ENCODE measurements around the gene CXCL16. TPM values are rescaled to one million over a fixed set of nuclear protein-coding genes. Genes with fewer than 3 reads are reported as not detected.
A peak's percentile ranks its signal among the peaks of the same experiment; 100 is the strongest.

Gene CXCL16
- total RNA-seq: 3.0 and 3.5 TPM in 2 replicates

- H3K4me3 Mint-ChIP-seq: peak within 1 kb of the TSS; percentile 83
- peak; percentile 87 for ATAC-seq (ENCODE audit: low read depth)
- H3K36me3 Mint-ChIP-seq (ENCODE audit: low read depth): peaks cover 3% of the 10 kb centered on the region
- H3K4me1 Mint-ChIP-seq: peaks cover 34% of the 10 kb centered on the region
- H3K9me3 Mint-ChIP-seq: no peaks in the 10 kb centered on the region
- POLR2A ChIA-PET: interaction anchor here (1.3 kb wide), 1 partner anchor 51 kb away, joined by 3 read pairs; no protein-coding TSS in a partner anchor
- no peak for TF ChIP-seq CTCF (IDR thresholded peaks at IDR 0.05)
- peak; percentile 76 for DNase-seq
- H3K27me3 Mint-ChIP-seq: no peaks in the 10 kb centered on the region
- intact Hi-C loops (cut with micrococcal nuclease): no loop called here
- CTCF ChIA-PET: interaction anchor here (1.4 kb wide), 1 partner anchor 50 kb away, joined by 10 read pairs; the partner anchor contains the start of gene GLTPD2
- peak within 1 kb of the TSS; percentile 76 for H3K27ac Mint-ChIP-seq
These were observed at the start of gene CXCL16, which contains the start of gene ZMYND15 for GRCh38 chr17:4739122-4740024. TSS of gene CXCL16 (minus strand) at chr17:4739928. CDS start at chr17:4739339, 589 bp downstream. TSS of gene ZMYND15 (plus strand) at chr17:4739833. CDS start at chr17:4740549, 716 bp downstream.

GRCh38 chr17:4788807-4789700 is 49.3 kb upstream of the CXCL16 start, which contains the start of gene GLTPD2:
TSS of gene GLTPD2 (plus strand) at chr17:4788964. CDS start at chr17:4789012, 48 bp downstream.
- TF ChIP-seq CTCF (IDR thresholded peaks at IDR 0.05): no peak
- intact Hi-C loops (cut with micrococcal nuclease): no loop called here
- ChIA-PET CTCF (interaction anchor here (0.6 to 2.0 kb wide), 14 partner anchors 11 to 112 kb away, joined by 3 to 17 read pairs (median 4); partner anchors contain the start of genes ARRB2, C17orf107, MED11 and PLD2), POLR2A (interaction anchor here (0.6 to 2.4 kb wide), 10 partner anchors 11 to 368 kb away, joined by 3 to 20 read pairs (median 6); partner anchors contain the start of genes ARRB2, MED11, PELP1 and PLD2)
- H3K4me1 Mint-ChIP-seq: peaks cover 19% of the 10 kb centered on the region
- peaks cover 23% of the 10 kb centered on the region for H3K27me3 Mint-ChIP-seq
- no peaks in the 10 kb centered on the region for H3K36me3 Mint-ChIP-seq (ENCODE audit: low read depth)
- ATAC-seq (ENCODE audit: low read depth) (no peak), DNase-seq (no peak)
- no peaks in the 10 kb centered on the region for H3K9me3 Mint-ChIP-seq
- peak within 1 kb of the TSS; percentile 77 for H3K4me3 Mint-ChIP-seq
- no peak within 1 kb of the TSS for H3K27ac Mint-ChIP-seq

GRCh38 chr17:4788159-4788806 is 48.6 kb upstream of the CXCL16 start:
- H3K4me3 Mint-ChIP-seq: peak overlapping the region; percentile 20
- peaks cover 29% of the 10 kb centered on the region for H3K27me3 Mint-ChIP-seq
- no peak overlapping the region for H3K27ac Mint-ChIP-seq
- DNase-seq (no peak), ATAC-seq (ENCODE audit: low read depth) (no peak)
- H3K4me1 Mint-ChIP-seq: peaks cover 19% of the 10 kb centered on the region
- intact Hi-C loops (cut with micrococcal nuclease): no loop called here
- ChIA-PET POLR2A (interaction anchor here (0.6 to 2.4 kb wide), 4 partner anchors 19 to 101 kb away, joined by 6 to 20 read pairs (median 8); partner anchors contain the start of genes MED11, PELP1 and PLD2), CTCF (interaction anchor here (0.6 to 1.7 kb wide), 2 partner anchors 32 to 111 kb away, joined by 3 to 4 read pairs; no protein-coding TSS in a partner anchor)
- H3K36me3 Mint-ChIP-seq (ENCODE audit: low read depth): no peaks in the 10 kb centered on the region
- no peaks in the 10 kb centered on the region for H3K9me3 Mint-ChIP-seq
- TF ChIP-seq CTCF (IDR thresholded peaks at IDR 0.05): no peak

- Mint-ChIP-seq H3K27me3 (peaks cover 36% of the 10 kb centered on the region), H3K9me3 (no peaks in the 10 kb centered on the region), H3K4me1 (peaks cover 19% of the 10 kb centered on the region), H3K4me3 (no peak overlapping the region), H3K27ac (no peak overlapping the region), H3K36me3 (ENCODE audit: low read depth) (no peaks in the 10 kb centered on the region)
- CTCF ChIA-PET: no interaction called here
- intact Hi-C loops (cut with micrococcal nuclease): no loop called here
- no peak for DNase-seq
- no peak for ATAC-seq (ENCODE audit: low read depth)
- TF ChIP-seq CTCF (IDR thresholded peaks at IDR 0.05): no peak
- POLR2A ChIA-PET: interaction anchor here (0.9 kb wide), 1 partner anchor 113 kb away, joined by 3 read pairs; the partner anchor contains the start of gene C17orf107
These were observed 46.8 kb upstream of the CXCL16 start for GRCh38 chr17:4786516-4786915.
